B cell (primary cell): Measurements from ENCODE around the gene CDC42SE2.

Experiments used
- CTCF ChIP-seq: fragments of 200-600 bp; IDR thresholded peaks from one replicate; pipeline ENCODE4 v1.8.0; 2022; ENCODE audit warnings: antibody characterized with exemption, mild to moderate bottlenecking
- EZH2 ChIP-seq: IDR thresholded peaks from 2 replicates; pipeline ENCODE4 v1.6.1; 2012; ENCODE audit warnings: borderline replicate concordance, low read depth, mild to moderate bottlenecking, moderate library complexity, low read length; ENCODE audit not compliant: insufficient read depth, poor library complexity, severe bottlenecking

GRCh38 chr5:131357739-131358561 is 94.1 kb downstream of the CDC42SE2 start:
- TF ChIP-seq CTCF (no peak), EZH2 (no peak)
